ENCODE results near the gene WTAP.

GRCh38 chr6:159742165-159742564 lies 14.9 kb downstream of the WTAP start:
- TF ChIP-seq, protein P1, sequence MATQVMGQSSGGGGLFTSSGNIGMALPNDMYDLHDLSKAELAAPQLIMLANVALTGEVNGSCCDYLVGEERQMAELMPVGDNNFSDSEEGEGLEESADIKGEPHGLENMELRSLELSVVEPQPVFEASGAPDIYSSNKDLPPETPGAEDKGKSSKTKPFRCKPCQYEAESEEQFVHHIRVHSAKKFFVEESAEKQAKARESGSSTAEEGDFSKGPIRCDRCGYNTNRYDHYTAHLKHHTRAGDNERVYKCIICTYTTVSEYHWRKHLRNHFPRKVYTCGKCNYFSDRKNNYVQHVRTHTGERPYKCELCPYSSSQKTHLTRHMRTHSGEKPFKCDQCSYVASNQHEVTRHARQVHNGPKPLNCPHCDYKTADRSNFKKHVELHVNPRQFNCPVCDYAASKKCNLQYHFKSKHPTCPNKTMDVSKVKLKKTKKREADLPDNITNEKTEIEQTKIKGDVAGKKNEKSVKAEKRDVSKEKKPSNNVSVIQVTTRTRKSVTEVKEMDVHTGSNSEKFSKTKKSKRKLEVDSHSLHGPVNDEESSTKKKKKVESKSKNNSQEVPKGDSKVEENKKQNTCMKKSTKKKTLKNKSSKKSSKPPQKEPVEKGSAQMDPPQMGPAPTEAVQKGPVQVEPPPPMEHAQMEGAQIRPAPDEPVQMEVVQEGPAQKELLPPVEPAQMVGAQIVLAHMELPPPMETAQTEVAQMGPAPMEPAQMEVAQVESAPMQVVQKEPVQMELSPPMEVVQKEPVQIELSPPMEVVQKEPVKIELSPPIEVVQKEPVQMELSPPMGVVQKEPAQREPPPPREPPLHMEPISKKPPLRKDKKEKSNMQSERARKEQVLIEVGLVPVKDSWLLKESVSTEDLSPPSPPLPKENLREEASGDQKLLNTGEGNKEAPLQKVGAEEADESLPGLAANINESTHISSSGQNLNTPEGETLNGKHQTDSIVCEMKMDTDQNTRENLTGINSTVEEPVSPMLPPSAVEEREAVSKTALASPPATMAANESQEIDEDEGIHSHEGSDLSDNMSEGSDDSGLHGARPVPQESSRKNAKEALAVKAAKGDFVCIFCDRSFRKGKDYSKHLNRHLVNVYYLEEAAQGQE (IDR thresholded peaks at IDR 0.05; ENCODE audit: low read depth): no peak
- TF ChIP-seq RAD21 (IDR thresholded peaks at IDR 0.05; ENCODE audit: low read depth): no peak
- TF ChIP-seq EP300 (IDR thresholded peaks at IDR 0.05; ENCODE audit: borderline replicate concordance): no peak
- TF ChIP-seq ZBTB7A (IDR thresholded peaks at IDR 0.05; ENCODE audit: low read depth): no peak
- TF ChIP-seq CEBPB (IDR thresholded peaks at IDR 0.05): no peak
- TF ChIP-seq TAF1 (IDR thresholded peaks at IDR 0.05; ENCODE audit: low read depth): no peak
- TF ChIP-seq CREB1 (IDR thresholded peaks at IDR 0.05; ENCODE audit: low read depth): no peak
- no peak for TF ChIP-seq TCF12 (IDR thresholded peaks at IDR 0.05; ENCODE audit: low read depth)
- TF ChIP-seq FOXM1 (IDR thresholded peaks at IDR 0.05; ENCODE audit: borderline replicate concordance, low read depth): no peak
- no peak for TF ChIP-seq USF1 (IDR thresholded peaks at IDR 0.05)
- TF ChIP-seq TEAD4 (IDR thresholded peaks at IDR 0.05): no peak
- TF ChIP-seq MAX (IDR thresholded peaks at IDR 0.05): no peak
- TF ChIP-seq YY1 (IDR thresholded peaks at IDR 0.05; ENCODE audit: low read depth): no peak
